Activated CD8-positive, alpha-beta memory T cell treated with anti-CD3 and anti-CD28 coated beads, Interleukin-2, amount 10 ng/mL, durations not matched to agents 7 days and 5 days (primary cell): ENCODE data around the gene SF3B6. TPM values are rescaled to one million over a fixed set of nuclear protein-coding genes. Genes with fewer than 3 reads are reported as not detected.

Source experiments
- ATAC-seq: fragments of 150-1000 bp; cut with Tn5 transposase; one replicate; pipeline ENCODE4 v1.10.0; 2021; ENCODE audit warnings: moderate library complexity
- CTCF ChIA-PET: fragments of 350-600 bp; sonication (Branson Sonifier 250); formaldehyde crosslinking; loops from one replicate; lab custom pipeline; 2021; ENCODE audit warnings: antibody characterized with exemption; lab: Charles Lee
- DNase-seq: peaks from one replicate; pipeline ENCODE4 v3.0.0-alpha.2; 2020
- H3K27ac Mint-ChIP-seq: one replicate; pipeline ENCODE4 v1.8.0; 2021; ENCODE audit warnings: mild to moderate bottlenecking, mixed read lengths
- H3K27me3 Mint-ChIP-seq: one replicate; pipeline ENCODE4 v1.8.0; 2021; ENCODE audit warnings: mixed read lengths
- H3K36me3 Mint-ChIP-seq: one replicate; pipeline ENCODE4 v1.8.0; 2021; ENCODE audit warnings: mild to moderate bottlenecking, mixed read lengths
- H3K4me1 Mint-ChIP-seq: one replicate; pipeline ENCODE4 v1.8.0; 2021; ENCODE audit warnings: mixed read lengths
- H3K4me3 Mint-ChIP-seq: one replicate; pipeline ENCODE4 v1.8.0; 2021; ENCODE audit warnings: mild to moderate bottlenecking, moderate library complexity, mixed read lengths
- H3K9me3 Mint-ChIP-seq: one replicate; pipeline ENCODE4 v1.8.0; 2022; ENCODE audit warnings: low read depth, mixed read lengths
- total RNA-seq, 2 experiments: library from RNA; stranded (reverse); gene quantifications; one replicate each; pipeline ENCODE4 v1.2.3, GENCODE V29; 2021

Gene SF3B6
- total RNA-seq, 2 experiments from 2014 or later = 85.4 to 115 TPM

DNA sequence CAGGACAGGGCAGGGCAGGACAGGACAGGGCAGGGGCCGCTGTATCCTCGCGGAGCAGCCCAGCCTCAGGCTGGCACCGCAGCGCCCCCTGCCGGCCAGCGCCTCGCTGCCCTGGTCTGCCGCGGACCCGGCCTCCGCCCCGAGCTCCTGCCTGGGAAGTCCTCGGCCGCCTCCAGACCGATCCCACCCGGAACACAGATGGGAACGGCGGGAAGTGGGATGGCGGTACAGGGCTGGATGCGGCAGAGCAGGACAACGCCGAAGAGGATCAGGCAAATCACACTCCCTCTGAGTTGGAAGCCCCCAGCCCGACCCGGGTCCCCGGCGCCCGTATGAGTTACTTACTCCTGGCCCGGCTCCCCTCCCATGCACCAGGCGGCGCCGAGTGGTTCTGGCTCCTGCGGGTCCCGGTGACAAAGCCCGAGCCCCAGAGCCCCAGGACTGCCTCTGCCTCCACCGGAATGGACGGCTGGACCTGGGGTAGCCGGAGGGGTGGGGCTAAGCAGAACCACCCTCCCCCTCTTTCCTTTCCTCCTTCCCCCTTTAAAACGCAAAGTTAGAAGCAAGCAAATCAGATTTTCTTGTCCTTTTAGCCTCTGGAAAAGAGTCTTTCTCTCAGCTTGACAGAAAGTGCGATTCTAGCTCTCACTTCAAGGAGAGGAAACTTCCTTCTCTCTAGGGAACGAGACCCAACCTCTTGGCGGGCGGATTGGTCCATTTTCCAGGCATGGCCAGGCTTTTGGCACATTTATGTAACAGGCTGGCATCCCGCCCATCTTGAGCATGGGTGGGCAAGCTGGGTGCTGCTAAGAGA, 8.5 kb upstream of the SF3B6 start, which contains the start of gene TP53I3:
Gene TP53I3, minus strand, starts transcription at position 449 of the 814 bp plus-strand sequence. CDS start 508 bp downstream, outside the sequence.
- Mint-ChIP-seq H3K36me3 (peaks cover 4% of the 10 kb centered on the region), H3K4me3 (peak within 1 kb of the TSS; percentile 83), H3K4me1 (peaks cover 19% of the 10 kb centered on the region), H3K27ac (peak within 1 kb of the TSS; percentile 86), H3K27me3 (no peaks in the 10 kb centered on the region), H3K9me3 (no peaks in the 10 kb centered on the region)
- CTCF ChIA-PET = interaction anchor here (0.6 to 3.7 kb wide), 54 partner anchors 8 to 301 kb away, joined by 3 to 48 read pairs (median 4); partner anchors contain the start of genes ATAD2B, FAM228B, FKBP1B and SF3B6
- peak; percentile 97 for ATAC-seq
- DNase-seq = peak; percentile 85

DNA sequence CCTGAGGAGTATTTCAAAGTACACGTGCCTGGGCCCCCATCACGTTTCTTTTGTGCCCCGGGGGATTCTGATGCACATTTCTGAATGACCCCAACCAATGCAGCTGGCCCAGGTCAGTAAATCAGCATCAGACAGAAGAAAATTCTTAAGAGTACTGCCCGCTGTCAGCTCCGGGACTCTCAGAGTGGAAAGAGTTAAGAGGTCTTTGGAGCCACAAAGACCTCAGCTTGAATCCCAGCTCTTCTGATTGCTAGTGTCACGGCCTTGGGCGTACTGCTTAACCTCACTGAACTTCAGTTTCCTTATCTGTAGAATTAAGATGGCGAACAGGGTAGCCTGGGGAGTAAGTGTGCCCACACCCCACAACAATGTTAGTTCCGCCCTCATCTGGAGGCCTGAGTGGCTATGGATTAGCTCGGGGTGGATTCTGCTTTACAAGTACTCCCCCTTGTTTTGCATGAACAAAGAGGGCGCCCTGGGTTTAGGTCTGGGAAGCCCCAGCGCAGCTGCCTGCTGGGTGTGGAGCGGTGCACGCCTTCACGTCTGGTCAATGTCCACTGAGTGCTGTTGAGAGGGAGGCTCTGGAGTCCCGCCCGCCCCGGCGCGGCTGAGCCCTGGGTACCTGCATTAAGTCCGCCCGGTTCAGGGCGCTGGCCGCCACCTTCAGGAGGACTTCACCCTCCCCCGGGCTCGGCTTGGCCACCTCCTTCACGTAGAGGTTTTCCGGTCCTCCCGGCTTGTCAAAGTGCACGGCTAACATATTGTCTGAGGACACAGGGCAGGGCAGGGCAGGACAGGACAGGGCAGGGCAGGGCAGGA, 7.7 kb upstream of the SF3B6 start:
- Mint-ChIP-seq H3K4me1 (peaks cover 19% of the 10 kb centered on the region), H3K9me3 (no peaks in the 10 kb centered on the region), H3K36me3 (peaks cover 4% of the 10 kb centered on the region), H3K27me3 (no peaks in the 10 kb centered on the region), H3K4me3 (peak overlapping the region; percentile 83), H3K27ac (peak overlapping the region; percentile 86)
- DNase-seq = peak; percentile 76
- peak; percentile 73 for ATAC-seq
- CTCF ChIA-PET = interaction anchor here (0.6 to 3.7 kb wide), 47 partner anchors 8 to 302 kb away, joined by 3 to 48 read pairs (median 4); partner anchors contain the start of genes ATAD2B, FAM228B, SF3B6 and WDCP

DNA sequence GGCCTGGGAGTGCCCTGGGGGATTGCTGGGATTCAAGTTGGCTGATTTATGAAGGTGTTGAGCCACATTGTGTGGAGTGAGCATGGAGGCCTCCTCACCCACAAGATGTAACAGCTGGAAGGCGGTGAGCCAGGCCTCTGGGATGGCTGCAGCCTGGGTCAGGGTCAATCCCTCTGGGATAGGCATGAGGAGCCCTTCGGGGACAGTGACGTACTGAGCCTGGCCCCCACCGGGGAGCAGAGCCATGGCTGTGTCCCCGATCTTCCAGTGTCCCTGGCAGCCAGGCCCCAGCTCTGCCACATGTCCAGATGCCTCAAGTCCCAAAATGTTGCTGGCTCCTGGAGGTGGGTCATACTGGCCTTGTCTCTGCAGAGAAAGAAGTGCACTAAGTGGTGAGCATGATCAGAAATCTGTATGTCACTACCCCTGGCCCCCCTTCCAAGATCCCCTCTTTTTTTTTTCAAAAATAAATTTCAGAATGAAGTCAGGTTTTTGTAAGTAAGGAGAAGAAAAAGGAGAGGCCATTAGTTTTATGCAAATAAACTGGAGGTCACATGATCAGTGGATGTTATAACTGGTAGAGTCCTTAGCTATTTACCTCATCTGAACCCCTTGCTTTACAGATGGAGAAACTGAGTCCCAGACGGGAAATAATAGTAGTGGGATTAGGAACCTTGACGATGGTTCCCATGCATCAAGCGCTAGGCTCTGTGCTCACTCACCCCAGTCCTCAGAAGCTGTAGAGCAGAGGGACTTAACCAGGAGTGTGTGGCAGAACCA, 6.9 kb upstream of the SF3B6 start:
- ATAC-seq (no peak), DNase-seq (no peak)
- CTCF ChIA-PET = interaction anchor here (0.6 to 3.7 kb wide), 23 partner anchors 7 to 295 kb away, joined by 3 to 48 read pairs (median 9); partner anchors contain the start of genes ATAD2B, FAM228B, SF3B6 and WDCP
- Mint-ChIP-seq H3K4me1 (peaks cover 21% of the 10 kb centered on the region), H3K36me3 (peaks cover 4% of the 10 kb centered on the region), H3K9me3 (no peaks in the 10 kb centered on the region), H3K27me3 (no peaks in the 10 kb centered on the region), H3K27ac (peak overlapping the region; percentile 86), H3K4me3 (peak overlapping the region; percentile 83)

DNA sequence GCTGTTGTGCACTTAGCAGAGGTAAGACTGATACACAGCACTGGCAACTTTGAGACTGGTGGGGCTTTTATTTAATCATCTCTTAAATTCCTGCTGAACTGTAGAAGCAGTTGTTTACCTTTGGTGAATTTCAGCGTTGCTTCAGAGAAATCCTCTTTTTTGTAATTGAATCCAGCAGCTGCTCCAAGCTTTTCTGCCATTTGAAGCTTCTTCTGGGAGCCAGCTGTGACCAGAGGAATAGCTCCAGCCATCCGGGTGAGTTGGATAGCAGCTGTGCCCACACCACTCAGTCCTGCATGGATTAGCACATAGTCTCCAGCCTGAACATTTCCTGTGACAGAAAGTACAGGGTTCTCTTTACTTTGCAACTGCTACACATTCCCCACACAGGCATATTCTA, 4.6 kb upstream of the SF3B6 start:
- peaks cover 4% of the 10 kb centered on the region for H3K36me3 Mint-ChIP-seq
- H3K9me3 Mint-ChIP-seq = no peaks in the 10 kb centered on the region

DNA sequence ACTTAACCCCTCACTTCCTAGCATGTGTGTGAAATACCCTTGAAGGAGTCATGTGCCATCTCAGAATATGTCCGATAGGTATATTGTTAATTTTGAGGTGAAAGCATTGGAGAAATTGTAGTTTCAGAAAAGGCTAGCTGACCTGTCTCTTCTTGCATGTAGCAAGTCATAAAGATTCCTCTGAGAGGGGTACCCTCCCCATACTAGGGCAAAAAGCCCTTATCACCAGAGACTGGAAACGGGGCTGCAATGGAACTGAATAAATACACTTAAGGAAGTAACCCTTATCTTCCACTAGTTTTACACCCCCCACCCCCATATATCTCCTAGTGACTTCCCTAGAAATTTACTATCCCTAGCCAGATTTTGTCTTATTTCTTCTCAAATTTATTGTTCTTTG, 1.8 kb upstream of the SF3B6 start:
- Mint-ChIP-seq H3K36me3 (peaks cover 11% of the 10 kb centered on the region), H3K27ac (peak overlapping the region; percentile 96), H3K4me3 (peak overlapping the region; percentile 90), H3K4me1 (peaks cover 31% of the 10 kb centered on the region), H3K9me3 (no peaks in the 10 kb centered on the region), H3K27me3 (no peaks in the 10 kb centered on the region)
- no peak for ATAC-seq
- CTCF ChIA-PET = interaction anchor here (2.0 to 4.0 kb wide), 2 partner anchors 30 to 150 kb away, joined by 5 to 22 read pairs; partner anchors contain the start of genes ATAD2B and WDCP
- DNase-seq = no peak

More for the DNA sequence above, 4.6 kb upstream of the SF3B6 start:
- H3K4me1 Mint-ChIP-seq = peaks cover 28% of the 10 kb centered on the region
- H3K27me3 Mint-ChIP-seq = no peaks in the 10 kb centered on the region
- CTCF ChIA-PET = interaction anchor here (1.4 kb wide), 1 partner anchor 154 kb away, joined by 4 read pairs; the partner anchor contains the start of gene ATAD2B
- no peak overlapping the region for H3K4me3 Mint-ChIP-seq
- ATAC-seq = no peak
- H3K27ac Mint-ChIP-seq = no peak overlapping the region
- DNase-seq = no peak

DNA sequence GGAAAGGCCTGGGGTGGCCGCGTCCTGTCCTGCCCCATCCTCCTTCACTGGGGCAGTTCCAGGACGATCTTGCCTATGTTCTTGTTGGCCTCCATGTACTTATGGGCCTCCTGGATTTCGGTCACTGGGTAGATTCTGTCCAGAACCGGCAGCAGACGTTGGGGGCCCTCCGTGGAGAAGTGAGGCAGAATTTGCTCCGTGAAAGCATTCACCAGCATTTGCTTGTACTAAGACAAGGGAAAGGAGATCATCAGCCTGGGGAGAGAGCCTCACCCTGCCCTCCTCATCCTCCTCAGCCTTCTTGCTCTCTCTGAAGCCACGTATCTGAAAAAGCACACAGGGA, 1.4 kb upstream of the SF3B6 start:
- Mint-ChIP-seq H3K27ac (peak overlapping the region; percentile 96), H3K27me3 (no peaks in the 10 kb centered on the region), H3K4me3 (peak overlapping the region; percentile 90), H3K36me3 (peaks cover 14% of the 10 kb centered on the region), H3K4me1 (peaks cover 35% of the 10 kb centered on the region), H3K9me3 (no peaks in the 10 kb centered on the region)
- CTCF ChIA-PET = interaction anchor here (1.1 to 4.0 kb wide), 2 partner anchors 81 to 150 kb away, joined by 3 to 22 read pairs; partner anchors contain the start of gene ATAD2B
- ATAC-seq (no peak), DNase-seq (no peak)

DNA sequence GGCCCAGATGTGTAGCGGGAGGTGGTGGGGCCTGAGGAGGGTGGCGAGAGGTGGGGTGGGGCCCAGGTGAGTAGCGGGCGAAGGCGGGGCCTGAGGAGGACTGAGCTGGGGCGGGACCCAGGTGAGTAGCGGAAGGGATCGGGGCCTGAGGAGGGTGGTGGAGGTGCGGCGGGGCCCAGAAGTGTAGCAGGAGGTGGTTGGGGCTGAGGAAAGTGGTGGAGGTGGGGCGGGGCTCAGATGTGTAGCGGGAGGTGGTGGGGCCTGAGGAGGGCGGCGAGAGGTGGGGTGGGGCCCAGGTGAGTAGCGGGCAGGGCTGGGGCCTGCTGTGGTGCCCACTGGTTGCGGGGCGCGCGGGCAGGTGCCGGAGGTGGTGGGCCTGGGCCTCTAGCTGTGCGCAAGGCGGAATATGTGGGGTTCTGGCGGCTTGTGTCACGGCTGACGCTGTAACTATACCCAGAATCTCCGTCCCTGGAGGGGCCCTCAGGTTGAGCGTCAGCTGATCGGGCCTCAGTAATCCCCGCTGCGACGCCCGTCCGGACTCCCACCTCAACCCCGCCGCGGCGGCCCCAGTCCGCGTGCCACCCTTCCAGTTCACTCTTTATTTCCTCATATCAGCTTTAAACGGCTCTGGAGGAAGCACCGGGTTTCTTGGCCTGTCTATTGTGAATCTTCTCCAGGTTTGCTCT, 866 bp upstream of the SF3B6 start:
- H3K27ac Mint-ChIP-seq = peak overlapping the region; percentile 96
- H3K36me3 Mint-ChIP-seq = peaks cover 13% of the 10 kb centered on the region
- CTCF ChIA-PET = interaction anchor here (0.8 to 4.0 kb wide), 7 partner anchors 7 to 253 kb away, joined by 3 to 22 read pairs (median 4); partner anchors contain the start of genes ATAD2B, TP53I3 and WDCP
- peaks cover 38% of the 10 kb centered on the region for H3K4me1 Mint-ChIP-seq
- no peaks in the 10 kb centered on the region for H3K27me3 Mint-ChIP-seq
- peak overlapping the region; percentile 90 for H3K4me3 Mint-ChIP-seq
- H3K9me3 Mint-ChIP-seq = no peaks in the 10 kb centered on the region
- DNase-seq (no peak), ATAC-seq (no peak)

DNA sequence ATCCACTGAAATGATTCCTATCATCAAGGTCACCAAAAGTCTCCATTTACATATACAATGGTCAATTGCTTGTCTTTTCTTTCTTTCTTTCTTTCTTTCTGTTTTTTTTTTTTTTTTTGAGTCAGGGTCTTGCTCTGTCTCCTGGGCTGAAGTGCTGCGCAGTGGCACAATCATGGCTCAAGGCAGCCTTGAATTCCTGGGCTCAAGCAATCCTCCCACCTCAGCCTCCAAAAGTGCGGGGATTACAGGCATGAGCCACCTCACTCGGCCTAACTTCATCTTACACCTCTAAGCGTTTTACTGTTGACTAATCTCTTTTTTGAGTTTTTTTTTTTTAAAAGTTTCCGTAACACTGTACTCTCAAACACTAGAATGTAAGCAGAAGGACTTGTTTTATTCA, 867 bp downstream of the SF3B6 start:
- H3K36me3 Mint-ChIP-seq = peaks cover 13% of the 10 kb centered on the region
- DNase-seq (no peak), ATAC-seq (no peak)
- H3K4me3 Mint-ChIP-seq = peak overlapping the region; percentile 90
- CTCF ChIA-PET = interaction anchor here (1.3 to 2.2 kb wide), 2 partner anchors 9 to 251 kb away, joined by 3 to 10 read pairs; partner anchors contain the start of gene TP53I3
- peak overlapping the region; percentile 96 for H3K27ac Mint-ChIP-seq
- H3K27me3 Mint-ChIP-seq = no peaks in the 10 kb centered on the region
- peaks cover 40% of the 10 kb centered on the region for H3K4me1 Mint-ChIP-seq
- no peaks in the 10 kb centered on the region for H3K9me3 Mint-ChIP-seq

DNA sequence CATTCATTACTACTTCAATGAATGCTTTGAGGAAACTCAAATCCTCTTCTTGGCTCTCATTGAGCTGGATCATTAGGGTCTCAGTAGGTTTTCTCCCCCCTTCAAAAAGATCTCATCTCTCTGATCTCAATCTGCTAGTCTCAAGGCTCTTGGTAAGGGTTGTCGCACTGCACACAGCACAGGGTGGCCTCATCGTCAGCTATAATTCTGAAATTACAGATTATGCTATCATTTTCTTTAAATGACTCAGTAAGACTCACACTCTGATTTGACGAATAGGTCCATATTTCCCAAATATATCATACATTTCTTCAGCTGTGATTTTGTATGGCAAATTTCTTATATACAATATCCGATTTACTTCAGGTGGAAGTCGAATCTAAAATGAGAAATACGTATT, 2.3 kb downstream of the SF3B6 start:
- Mint-ChIP-seq H3K4me1 (peaks cover 51% of the 10 kb centered on the region), H3K36me3 (peaks cover 20% of the 10 kb centered on the region)

DNA sequence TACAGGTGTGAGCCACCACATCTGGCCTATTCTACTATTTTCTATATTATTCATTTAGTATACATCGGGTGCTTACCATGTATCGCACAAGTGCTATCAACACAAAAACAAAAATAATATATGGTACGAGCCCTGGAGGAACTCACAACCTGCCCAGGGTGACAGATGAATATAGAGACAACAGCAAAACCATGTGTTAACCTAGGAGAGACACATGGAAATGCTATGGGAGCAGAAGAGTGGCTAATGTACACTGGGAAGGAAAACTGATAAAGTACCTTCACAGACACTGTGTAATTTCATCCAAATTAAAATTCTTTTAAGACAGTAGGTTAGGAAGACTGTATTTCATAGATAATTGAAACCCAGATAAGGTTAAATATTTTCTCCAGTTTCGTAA, 3.9 kb downstream of the SF3B6 start:
- no peak overlapping the region for H3K4me3 Mint-ChIP-seq
- H3K27me3 Mint-ChIP-seq = no peaks in the 10 kb centered on the region
- H3K4me1 Mint-ChIP-seq = peaks cover 44% of the 10 kb centered on the region
- no peak overlapping the region for H3K27ac Mint-ChIP-seq
- ATAC-seq = no peak
- H3K9me3 Mint-ChIP-seq = no peaks in the 10 kb centered on the region
- CTCF ChIA-PET = interaction anchor here (1.1 to 2.0 kb wide), 3 partner anchors 12 to 248 kb away, joined by 5 to 8 read pairs (median 6); partner anchors contain the start of genes ATAD2B and TP53I3
- DNase-seq = no peak
- peaks cover 30% of the 10 kb centered on the region for H3K36me3 Mint-ChIP-seq

More for the DNA sequence above, 2.3 kb downstream of the SF3B6 start:
- no peak for ATAC-seq
- peak; percentile 33 for DNase-seq
- no peaks in the 10 kb centered on the region for H3K27me3 Mint-ChIP-seq
- no peak overlapping the region for H3K27ac Mint-ChIP-seq
- no peaks in the 10 kb centered on the region for H3K9me3 Mint-ChIP-seq
- CTCF ChIA-PET = interaction anchor here (1.7 to 2.4 kb wide), 3 partner anchors 10 to 250 kb away, joined by 5 to 13 read pairs (median 8); partner anchors contain the start of genes ATAD2B and TP53I3
- no peak overlapping the region for H3K4me3 Mint-ChIP-seq

DNA sequence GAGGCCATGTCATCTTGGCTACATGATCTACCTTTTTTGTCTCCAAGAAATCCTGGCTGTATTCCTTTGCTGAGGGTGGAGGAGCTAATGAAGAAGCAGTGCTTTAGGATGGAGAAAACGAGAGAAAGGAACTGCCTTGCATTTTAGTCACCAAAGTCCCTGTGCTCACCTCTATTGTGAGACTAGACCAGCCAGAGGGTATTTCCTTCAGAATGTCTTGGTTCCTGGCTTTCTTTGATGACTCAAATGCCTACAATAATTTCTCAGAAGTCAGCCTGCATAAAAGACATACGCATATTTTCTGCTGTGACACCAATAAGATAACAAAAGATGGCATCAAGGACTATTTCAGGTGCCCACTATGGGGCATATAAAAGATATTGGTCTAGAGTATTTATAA, 10.8 kb downstream of the SF3B6 start:
- CTCF ChIA-PET = interaction anchor here (1.0 to 3.1 kb wide), 2 partner anchors 18 to 19 kb away, joined by 3 to 12 read pairs; partner anchors contain the start of genes TP53I3 and WDCP
- no peak for DNase-seq
- Mint-ChIP-seq H3K9me3 (no peaks in the 10 kb centered on the region), H3K4me3 (no peak overlapping the region), H3K27ac (no peak overlapping the region), H3K36me3 (peaks cover 25% of the 10 kb centered on the region), H3K4me1 (peaks cover 17% of the 10 kb centered on the region), H3K27me3 (no peaks in the 10 kb centered on the region)
- ATAC-seq = no peak
